ENCODE results near the gene ACTMAP. TPM values are rescaled to one million over a fixed set of nuclear protein-coding genes. Genes with fewer than 3 reads are reported as not detected.

ACTMAP gene, protein sequence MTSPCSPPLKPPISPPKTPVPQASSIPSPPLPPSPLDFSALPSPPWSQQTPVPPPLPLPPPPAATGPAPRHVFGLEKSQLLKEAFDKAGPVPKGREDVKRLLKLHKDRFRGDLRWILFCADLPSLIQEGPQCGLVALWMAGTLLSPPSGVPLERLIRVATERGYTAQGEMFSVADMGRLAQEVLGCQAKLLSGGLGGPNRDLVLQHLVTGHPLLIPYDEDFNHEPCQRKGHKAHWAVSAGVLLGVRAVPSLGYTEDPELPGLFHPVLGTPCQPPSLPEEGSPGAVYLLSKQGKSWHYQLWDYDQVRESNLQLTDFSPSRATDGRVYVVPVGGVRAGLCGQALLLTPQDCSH
- total RNA-seq = 10 to 100 TPM in 2 of 4 donors, 1 to 10 TPM in 2; 6.7 to 13.3 (median 9.6) TPM
- 1 to 10 TPM; 5.1 to 8.9 (median 6.6) TPM for polyA plus RNA-seq
- long read RNA-seq, donor 1 = 0 reads
- long read RNA-seq, donor 2, partial matches to known transcripts = 7 of 10 reads
- long read RNA-seq, donor 2, other reads (novel, unspliced or antisense) = 1 of 10 reads

DNA sequence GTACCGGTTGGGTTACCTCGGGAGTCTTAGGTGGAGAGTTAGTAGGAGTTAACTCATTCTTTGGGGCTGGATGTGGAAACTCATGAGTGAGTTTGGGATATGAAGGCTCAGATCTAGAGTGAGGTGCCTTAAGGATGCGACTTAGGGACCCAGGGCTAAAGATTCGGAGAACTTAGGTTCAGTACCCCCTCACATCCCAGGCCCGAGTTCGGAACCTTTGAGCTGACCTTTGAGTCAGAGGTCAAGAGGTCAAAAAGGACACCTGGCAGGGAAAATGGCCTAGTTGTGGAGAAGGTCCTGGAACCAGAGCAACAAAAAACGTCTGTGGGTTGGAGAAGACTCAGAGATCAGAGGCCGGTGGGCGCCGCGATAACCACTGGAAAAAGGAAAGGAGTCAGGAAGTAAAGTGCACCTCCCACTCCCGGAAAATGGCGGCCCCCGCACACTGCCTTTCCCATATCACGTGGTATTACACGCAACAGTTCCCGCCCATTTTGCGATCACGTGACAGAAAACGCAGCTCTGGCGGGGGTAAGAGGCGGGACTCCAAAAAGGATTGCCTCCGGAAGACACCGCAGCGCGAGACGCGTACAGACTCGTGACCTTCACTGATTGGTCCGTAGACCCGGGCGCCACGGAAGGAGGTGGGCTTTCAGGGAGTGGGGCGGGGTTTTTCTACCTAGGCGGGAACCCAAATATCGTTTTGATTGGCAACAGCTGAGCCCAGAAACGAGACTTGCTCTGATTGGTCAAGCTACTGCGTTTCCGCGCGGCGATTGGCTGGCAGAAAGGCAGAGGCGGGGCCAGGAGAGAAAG, at the start of gene ACTMAP:
ACTMAP (minus strand) TSS at position 420 of the 816 bp plus-strand sequence. CDS start 674 bp downstream, outside the sequence.
- intact Hi-C loops (cut with DNase I) = loop anchor here in 1 of 2 donors (5.0 kb wide), 2 partner anchors 33 to 47 kb away; partner anchors contain the start of genes COQ8B, EGLN2 and ITPKC

DNA sequence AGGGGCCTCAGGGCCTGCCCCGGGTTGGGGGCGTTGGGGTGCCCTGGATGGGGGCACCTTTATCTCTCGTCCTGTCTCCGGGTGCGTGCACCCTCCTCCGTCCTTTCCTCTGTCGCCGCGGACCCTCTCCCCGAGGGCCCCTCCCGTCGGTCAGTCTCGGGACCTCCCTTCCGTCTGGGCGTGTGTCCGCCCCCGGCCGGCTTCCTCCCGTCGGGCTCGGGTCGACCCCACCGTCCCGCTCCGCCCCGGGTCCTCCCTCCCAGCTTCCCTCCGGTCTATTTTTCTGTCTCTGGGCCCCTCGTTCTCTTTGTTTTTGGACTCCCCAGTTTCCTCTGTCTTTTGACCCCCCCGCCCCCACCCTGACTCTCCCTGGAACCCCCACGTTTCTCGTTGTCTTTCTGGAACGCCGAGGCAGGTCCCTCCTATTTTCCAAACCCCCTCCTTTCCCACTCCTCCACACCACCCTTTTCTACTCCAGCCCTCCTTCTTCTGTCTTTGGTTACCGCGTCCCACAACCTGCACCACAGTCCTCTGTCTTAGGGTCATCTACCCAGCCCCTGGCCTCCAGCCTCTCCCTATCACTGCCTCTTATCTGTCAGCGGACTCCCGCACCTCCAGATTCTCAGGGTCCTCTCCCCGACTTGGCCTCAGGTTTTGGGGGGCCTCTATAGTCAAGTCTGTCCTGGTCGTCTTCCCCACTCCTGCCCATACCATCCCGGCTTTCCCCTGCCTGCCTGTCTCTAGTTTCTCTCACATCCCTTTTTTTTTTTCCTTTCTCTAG, 49.5 kb upstream of the ACTMAP start:
- Histone ChIP-seq H3K27ac (peak overlapping the region; percentile 89), H3K9me3 (no peaks in the 10 kb centered on the region), H3K27me3 (ENCODE audit: insufficient read depth in 3 of 3, low read length in 2 of 3) (no peaks in the 10 kb centered on the region), H3K4me1 (peaks cover 48% of the 10 kb centered on the region), H3K36me3 (ENCODE audit: insufficient read depth in 1 of 2, low read depth in 1 of 2) (peaks cover 0 to 14% of the 10 kb centered on the region in 2 donors), H3K4me3 (peak overlapping the region; percentile 95)
- ATAC-seq (peak in 1 of 4 donors; percentile 3), DNase-seq (peak; percentile 60 to 76)
- WGBS, 3 donors = 5 to 12% (median 6%) methylated on average over 19 to 40 of the region's 40 CpGs
- intact Hi-C loops (cut with DNase I) = loop anchor here (5.0 to 10.0 kb wide), 3 partner anchors 47 to 137 kb away; partner anchors contain the start of genes ACTMAP (in 1 of the 2) and SNRPA (in 1 of the 2)
- TF ChIP-seq, protein P1, sequence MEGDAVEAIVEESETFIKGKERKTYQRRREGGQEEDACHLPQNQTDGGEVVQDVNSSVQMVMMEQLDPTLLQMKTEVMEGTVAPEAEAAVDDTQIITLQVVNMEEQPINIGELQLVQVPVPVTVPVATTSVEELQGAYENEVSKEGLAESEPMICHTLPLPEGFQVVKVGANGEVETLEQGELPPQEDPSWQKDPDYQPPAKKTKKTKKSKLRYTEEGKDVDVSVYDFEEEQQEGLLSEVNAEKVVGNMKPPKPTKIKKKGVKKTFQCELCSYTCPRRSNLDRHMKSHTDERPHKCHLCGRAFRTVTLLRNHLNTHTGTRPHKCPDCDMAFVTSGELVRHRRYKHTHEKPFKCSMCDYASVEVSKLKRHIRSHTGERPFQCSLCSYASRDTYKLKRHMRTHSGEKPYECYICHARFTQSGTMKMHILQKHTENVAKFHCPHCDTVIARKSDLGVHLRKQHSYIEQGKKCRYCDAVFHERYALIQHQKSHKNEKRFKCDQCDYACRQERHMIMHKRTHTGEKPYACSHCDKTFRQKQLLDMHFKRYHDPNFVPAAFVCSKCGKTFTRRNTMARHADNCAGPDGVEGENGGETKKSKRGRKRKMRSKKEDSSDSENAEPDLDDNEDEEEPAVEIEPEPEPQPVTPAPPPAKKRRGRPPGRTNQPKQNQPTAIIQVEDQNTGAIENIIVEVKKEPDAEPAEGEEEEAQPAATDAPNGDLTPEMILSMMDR (IDR thresholded peaks at IDR 0.05) = no peak

More for the DNA sequence above, at the start of gene ACTMAP:
- Histone ChIP-seq H3K27ac (peak within 1 kb of the TSS; percentile 96), H3K9me3 (no peaks in the 10 kb centered on the region), H3K4me3 (peak within 1 kb of the TSS; percentile 84), H3K36me3 (ENCODE audit: insufficient read depth in 1 of 2, low read depth in 1 of 2) (peaks cover 0 to 8% of the 10 kb centered on the region in 2 donors), H3K27me3 (ENCODE audit: insufficient read depth in 3 of 3, low read length in 2 of 3) (no peaks in the 10 kb centered on the region), H3K4me1 (peaks cover 25% of the 10 kb centered on the region)
- DNase-seq (peak; percentile 99 to 100), ATAC-seq (peak; percentile 92 to 95 (median 94))
- WGBS, 3 donors = 0 to 1% (median 0%) methylated on average over 43 of the region's 43 CpGs
- TF ChIP-seq, protein P1 (IDR thresholded peaks at IDR 0.05) = no peak

DNA sequence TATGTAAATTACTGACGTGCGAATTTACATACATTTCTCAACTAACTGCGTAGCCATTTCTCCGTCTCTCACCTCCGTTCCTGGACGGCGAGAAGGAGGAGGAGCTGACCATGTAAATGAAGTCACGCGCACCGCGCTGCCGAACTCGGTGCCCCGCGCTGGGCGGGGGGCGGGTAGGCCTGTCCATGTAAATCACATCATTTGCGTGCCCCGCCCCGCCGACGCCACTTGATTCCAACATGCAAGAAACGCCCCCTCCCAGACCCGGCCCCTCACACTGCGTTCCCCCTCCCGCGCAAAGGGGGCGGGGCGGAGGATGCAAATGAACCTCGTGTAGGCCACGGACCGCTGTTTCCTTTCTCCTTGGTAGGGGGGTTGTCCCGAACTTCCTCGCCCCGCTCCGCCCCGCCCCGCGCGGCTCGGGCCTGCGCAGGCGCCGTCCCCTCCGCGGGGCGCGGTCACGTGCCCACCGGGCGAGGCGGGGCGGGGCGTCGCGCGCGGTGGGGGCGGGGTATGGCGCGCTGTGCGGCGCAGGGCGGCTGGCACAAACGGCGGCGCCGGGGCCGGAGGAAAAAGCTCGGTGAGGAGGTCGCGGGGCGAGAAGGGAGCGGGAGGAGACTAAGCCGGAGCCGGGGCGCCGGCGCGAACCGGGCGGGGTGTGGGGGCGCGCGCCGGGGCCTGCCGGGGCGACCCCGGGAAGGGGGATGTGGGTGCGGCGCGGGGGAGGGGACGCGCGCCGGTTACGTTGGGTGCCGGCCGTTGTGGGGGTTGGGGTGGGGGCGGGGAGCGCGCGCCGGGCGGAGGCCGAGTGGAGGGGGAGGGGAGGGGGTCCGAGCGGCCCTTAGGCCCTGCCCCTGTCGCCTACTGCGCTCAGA, 48.6 kb upstream of the ACTMAP start, which contains the start of gene EGLN2:
EGLN2 (plus strand) TSS at position 509 of the 875 bp plus-strand sequence. CDS start 1,382 bp downstream, outside the sequence.
- Histone ChIP-seq H3K27ac (peak within 1 kb of the TSS; percentile 89), H3K36me3 (ENCODE audit: insufficient read depth in 1 of 2, low read depth in 1 of 2) (peaks cover 0 to 14% of the 10 kb centered on the region in 2 donors), H3K4me3 (peak within 1 kb of the TSS; percentile 95), H3K9me3 (no peaks in the 10 kb centered on the region), H3K4me1 (peaks cover 39% of the 10 kb centered on the region), H3K27me3 (ENCODE audit: insufficient read depth in 3 of 3, low read length in 2 of 3) (no peaks in the 10 kb centered on the region)
- DNase-seq = peak; percentile 100
- TF ChIP-seq, protein P1 (IDR thresholded peaks at IDR 0.05) = no peak
- 0 to 1% (median 1%) methylated on average over 66 to 106 of the region's 110 CpGs for WGBS, 3 donors
- intact Hi-C loops (cut with DNase I) = loop anchor here in 1 of 2 donors (1.0 to 5.0 kb wide), 2 partner anchors 21 to 47 kb away; partner anchors contain the start of genes ACTMAP, RAB4B and SNRPA
- peak; percentile 87 to 92 (median 90) for ATAC-seq
